ENCODE data around the gene LINC00305. TPM values are rescaled to one million over a fixed set of nuclear protein-coding genes. Genes with fewer than 3 reads are reported as not detected.

LINC00305 gene
- polyA plus RNA-seq, 1 donor (not counting 4 experiments of a cell fraction or from before 2014, with no cell fraction given) = not detected

- H3K9me3 ChIP-seq (ENCODE audit: control insufficient read depth, low read depth, low read length) = no peaks in the 10 kb centered on the region
- H3K4me3 ChIP-seq (ENCODE audit: control insufficient read depth in 2 of 3, extremely low read depth in 1 of 3, insufficient read depth in 2 of 3, low read depth in 1 of 3, low read length in 3 of 3) = no peak overlapping the region
- no peak overlapping the region for H3K4me2 ChIP-seq (ENCODE audit: control insufficient read depth, extremely low read depth, insufficient read depth, low read depth, low read length)
- H2AFZ ChIP-seq (ENCODE audit: control insufficient read depth, low read length) = no peak overlapping the region
- H3K27me3 ChIP-seq (ENCODE audit: control insufficient read depth, extremely low read depth, insufficient read depth, low read length) = no peaks in the 10 kb centered on the region
- no peaks in the 10 kb centered on the region for H3K36me3 ChIP-seq (ENCODE audit: control insufficient read depth in 2 of 2, extremely low read depth in 1 of 2, insufficient read depth in 2 of 2, low read length in 2 of 2)
- FAIRE-seq = no peak
- H3K4me1 ChIP-seq (ENCODE audit: control insufficient read depth, extremely low read depth, insufficient read depth, low read length) = no peaks in the 10 kb centered on the region
- H3K9me1 ChIP-seq (ENCODE audit: control insufficient read depth, extremely low read depth, insufficient read depth, low read length) = no peaks in the 10 kb centered on the region
- dilution Hi-C loops (cut with MboI; ENCODE audit: extremely low pct_ligation_motif_present, low sequenced_read_pairs) = no loop called here
- H4K20me1 ChIP-seq (ENCODE audit: control insufficient read depth, extremely low read depth, insufficient read depth, low read length) = no peaks in the 10 kb centered on the region
- TF ChIP-seq, protein P1, sequence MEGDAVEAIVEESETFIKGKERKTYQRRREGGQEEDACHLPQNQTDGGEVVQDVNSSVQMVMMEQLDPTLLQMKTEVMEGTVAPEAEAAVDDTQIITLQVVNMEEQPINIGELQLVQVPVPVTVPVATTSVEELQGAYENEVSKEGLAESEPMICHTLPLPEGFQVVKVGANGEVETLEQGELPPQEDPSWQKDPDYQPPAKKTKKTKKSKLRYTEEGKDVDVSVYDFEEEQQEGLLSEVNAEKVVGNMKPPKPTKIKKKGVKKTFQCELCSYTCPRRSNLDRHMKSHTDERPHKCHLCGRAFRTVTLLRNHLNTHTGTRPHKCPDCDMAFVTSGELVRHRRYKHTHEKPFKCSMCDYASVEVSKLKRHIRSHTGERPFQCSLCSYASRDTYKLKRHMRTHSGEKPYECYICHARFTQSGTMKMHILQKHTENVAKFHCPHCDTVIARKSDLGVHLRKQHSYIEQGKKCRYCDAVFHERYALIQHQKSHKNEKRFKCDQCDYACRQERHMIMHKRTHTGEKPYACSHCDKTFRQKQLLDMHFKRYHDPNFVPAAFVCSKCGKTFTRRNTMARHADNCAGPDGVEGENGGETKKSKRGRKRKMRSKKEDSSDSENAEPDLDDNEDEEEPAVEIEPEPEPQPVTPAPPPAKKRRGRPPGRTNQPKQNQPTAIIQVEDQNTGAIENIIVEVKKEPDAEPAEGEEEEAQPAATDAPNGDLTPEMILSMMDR (optimal IDR thresholded peaks at IDR 0.05 in 1 of 3, IDR thresholded peaks at IDR 0.05 in 1 of 3, conservative IDR thresholded peaks at IDR 0.05 in 1 of 3; ENCODE audit: extremely low read depth in 1 of 3, insufficient read depth in 2 of 3, low read length in 3 of 3) = no peak
- no peak for TF ChIP-seq EZH2 (IDR thresholded peaks at IDR 0.05; ENCODE audit: low read length)
- H3K27ac ChIP-seq (ENCODE audit: control insufficient read depth, insufficient read depth, low read length) = no peak overlapping the region
- no peak overlapping the region for H3K9ac ChIP-seq (ENCODE audit: control insufficient read depth, extremely low read depth, insufficient read depth, low read length)
- no peaks in the 10 kb centered on the region for H3K79me2 ChIP-seq (ENCODE audit: control insufficient read depth, insufficient read depth, low read length)
- DNase-seq (ENCODE audit: low read depth, low spot score) = no peak
Measured at GRCh38 chr18:64137914-64138313, 11.0 kb downstream of the LINC00305 start.

GRCh38 chr18:64134044-64134747, 14.7 kb downstream of the LINC00305 start:
- Histone ChIP-seq H3K36me3 (ENCODE audit: control insufficient read depth in 2 of 2, extremely low read depth in 1 of 2, insufficient read depth in 2 of 2, low read length in 2 of 2) (no peaks in the 10 kb centered on the region), H3K27ac (ENCODE audit: control insufficient read depth, insufficient read depth, low read length) (no peak overlapping the region), H3K4me3 (ENCODE audit: control insufficient read depth in 2 of 3, extremely low read depth in 1 of 3, insufficient read depth in 2 of 3, low read depth in 1 of 3, low read length in 3 of 3) (no peak overlapping the region), H3K4me1 (ENCODE audit: control insufficient read depth, extremely low read depth, insufficient read depth, low read length) (no peaks in the 10 kb centered on the region), H3K9me3 (ENCODE audit: control insufficient read depth, low read depth, low read length) (no peaks in the 10 kb centered on the region), H4K20me1 (ENCODE audit: control insufficient read depth, extremely low read depth, insufficient read depth, low read length) (no peaks in the 10 kb centered on the region), H3K4me2 (ENCODE audit: control insufficient read depth, extremely low read depth, insufficient read depth, low read depth, low read length) (no peak overlapping the region), H3K9ac (ENCODE audit: control insufficient read depth, extremely low read depth, insufficient read depth, low read length) (no peak overlapping the region), H2AFZ (ENCODE audit: control insufficient read depth, low read length) (no peak overlapping the region), H3K9me1 (ENCODE audit: control insufficient read depth, extremely low read depth, insufficient read depth, low read length) (no peaks in the 10 kb centered on the region), H3K79me2 (ENCODE audit: control insufficient read depth, insufficient read depth, low read length) (no peaks in the 10 kb centered on the region), H3K27me3 (ENCODE audit: control insufficient read depth, extremely low read depth, insufficient read depth, low read length) (no peaks in the 10 kb centered on the region)
- FAIRE-seq (no peak), DNase-seq (ENCODE audit: low read depth, low spot score) (no peak)
- TF ChIP-seq, protein P1 (optimal IDR thresholded peaks at IDR 0.05 in 1 of 3, IDR thresholded peaks at IDR 0.05 in 1 of 3, conservative IDR thresholded peaks at IDR 0.05 in 1 of 3; ENCODE audit: extremely low read depth in 1 of 3, insufficient read depth in 2 of 3, low read length in 3 of 3) = no peak
- no peak for TF ChIP-seq EZH2 (IDR thresholded peaks at IDR 0.05; ENCODE audit: low read length)
- dilution Hi-C loops (cut with MboI; ENCODE audit: extremely low pct_ligation_motif_present, low sequenced_read_pairs) = no loop called here
